Neural cell (in vitro differentiated cells): ENCODE data around the gene MAGI1. TPM values are rescaled to one million over a fixed set of nuclear protein-coding genes. Genes with fewer than 3 reads are reported as not detected.

ENCODE experiments used
- H2AFZ ChIP-seq: fragments of 200-600, 300-800 bp; sonication (generic), shearing (Covaris generic); 2 replicates; pipeline ENCODE4 v1.6.0; 2014; ENCODE audit warnings: low read depth, mild to moderate bottlenecking, antibody characterized with exemption, low read length, moderate library complexity
- H3F3A ChIP-seq: fragments of 200-600 bp; shearing (Covaris generic); 2 replicates; pipeline ENCODE4 v1.6.1; 2016; ENCODE audit warnings: mild to moderate bottlenecking, moderate library complexity, mixed read lengths, antibody characterized with exemption, low read length; ENCODE audit not compliant: insufficient read depth, poor library complexity, severe bottlenecking
- H3K27ac ChIP-seq: fragments of 200-600, 300-800 bp; sonication (generic), shearing (Covaris generic); 2 replicates; pipeline ENCODE4 v1.5.1; 2014; ENCODE audit warnings: mild to moderate bottlenecking, low read length, moderate library complexity
- H3K27me3 ChIP-seq: fragments of 300-800, 200-600 bp; sonication (generic), shearing (Covaris generic); 2 replicates; pipeline ENCODE4 v1.6.0; 2014; ENCODE audit warnings: mild to moderate bottlenecking, low read depth, low read length, moderate library complexity; ENCODE audit not compliant: insufficient read depth
- H3K36me3 ChIP-seq: fragments of 300-800, 200-600 bp; sonication (generic), shearing (Covaris generic); 2 replicates; pipeline ENCODE4 v1.5.1; 2014; ENCODE audit warnings: mild to moderate bottlenecking, antibody characterized with exemption, low read length, moderate library complexity; ENCODE audit not compliant: insufficient read depth
- H3K4me2 ChIP-seq: fragments of 300-800, 200-600 bp; sonication (generic), shearing (Covaris generic); 2 replicates; pipeline ENCODE4 v1.6.0; 2014; ENCODE audit warnings: mild to moderate bottlenecking, low read length
- H3K4me3 ChIP-seq: fragments of 300-800, 200-600 bp; sonication (generic), shearing (Covaris generic); 2 replicates; pipeline ENCODE4 v1.5.1; 2014; ENCODE audit warnings: mild to moderate bottlenecking, low read length, moderate library complexity
- H3K79me2 ChIP-seq: fragments of 200-600 bp; shearing (Covaris generic); replicated peaks from 2 replicates; pipeline ENCODE4 v1.6.0; 2014; ENCODE audit warnings: mild to moderate bottlenecking, low read length, moderate library complexity; ENCODE audit not compliant: insufficient read depth
- H3K9ac ChIP-seq: fragments of 300-800, 200-600 bp; sonication (generic), shearing (Covaris generic); 2 replicates; pipeline ENCODE4 v1.6.1; 2016; ENCODE audit warnings: mild to moderate bottlenecking, low read length, mixed read lengths
- H3K9me2 ChIP-seq: fragments of 200-600 bp; shearing (Covaris generic); 2 replicates; pipeline ENCODE4 v1.6.1; 2016; ENCODE audit warnings: mild to moderate bottlenecking, low read length, mixed read lengths; ENCODE audit not compliant: insufficient read depth
- H3K9me3 ChIP-seq: fragments of 200-600, 300-800 bp; sonication (generic), shearing (Covaris generic); 2 replicates; pipeline ENCODE4 v1.6.1; 2016; ENCODE audit warnings: mild to moderate bottlenecking, mixed run types, low read length, moderate library complexity, mixed read lengths
- H4K20me1 ChIP-seq: fragments of 200-600 bp; shearing (Covaris generic); 2 replicates; pipeline ENCODE4 v1.6.1; 2016; ENCODE audit warnings: mild to moderate bottlenecking, mixed run types; ENCODE audit not compliant: insufficient read depth
- CTCF ChIP-seq: fragments of 450-650 bp; IDR thresholded peaks from 2 replicates; pipeline ENCODE4 v1.5.1; 2014; ENCODE audit warnings: antibody characterized with exemption, mild to moderate bottlenecking, moderate library complexity; ENCODE audit not compliant: poor library complexity, severe bottlenecking
- EP300 ChIP-seq: fragments of 450-650 bp; conservative IDR thresholded peaks from 2 replicates; pipeline ENCODE4 v1.6.1; 2014; ENCODE audit warnings: antibody characterized with exemption, mild to moderate bottlenecking, moderate library complexity; ENCODE audit not compliant: poor library complexity, severe bottlenecking
- EZH2 ChIP-seq: fragments of 200-600, 300-800 bp; shearing (Covaris generic), sonication (generic); IDR thresholded peaks from 2 replicates; pipeline ENCODE4 v1.6.1; 2014; ENCODE audit warnings: antibody characterized with exemption, low read length, borderline replicate concordance, mild to moderate bottlenecking; ENCODE audit not compliant: insufficient read depth, poor library complexity, severe bottlenecking
- MXI1 ChIP-seq: fragments of 450-650 bp; conservative IDR thresholded peaks from 2 replicates; pipeline ENCODE4 v1.6.1; 2014; ENCODE audit warnings: antibody characterized with exemption, mild to moderate bottlenecking; ENCODE audit not compliant: poor library complexity, severe bottlenecking
- POLR2AphosphoS5 ChIP-seq: IDR thresholded peaks from 2 replicates; pipeline ENCODE4 v1.6.1; 2012
- RAD21 ChIP-seq: fragments of 450-650 bp; conservative IDR thresholded peaks from 2 replicates; pipeline ENCODE4 v1.6.1; 2014; ENCODE audit warnings: antibody characterized with exemption, mild to moderate bottlenecking, moderate library complexity
- REST ChIP-seq: IDR thresholded peaks from 2 replicates; pipeline ENCODE4 v1.6.1; 2012; ENCODE audit warnings: borderline replicate concordance
- SMC3 ChIP-seq: fragments of 450-650 bp; conservative IDR thresholded peaks from 2 replicates; pipeline ENCODE4 v1.6.1; 2014; ENCODE audit warnings: antibody characterized with exemption, mild to moderate bottlenecking, moderate library complexity; ENCODE audit not compliant: poor library complexity
- TAF1 ChIP-seq: IDR thresholded peaks from 2 replicates; pipeline ENCODE4 v1.6.1; 2012; ENCODE audit warnings: low read depth
- polyA plus RNA-seq: library from polyadenylated mRNA; depleted of rRNA; stranded (reverse); fragments of >200 nt; gene quantifications from 2 replicates; pipeline ENCODE4 v1.2.3, GENCODE V29; 2014

Gene MAGI1
- polyA plus RNA-seq, 1 donor from 2014 or later, result 44.7 TPM

- Histone ChIP-seq H3K79me2 (peaks cover 38% of the 10 kb centered on the region), H3K9ac (no peak overlapping the region), H2AFZ (no peak overlapping the region), H3K9me3 (no peaks in the 10 kb centered on the region), H4K20me1 (no peaks in the 10 kb centered on the region), H3F3A (no peaks in the 10 kb centered on the region), H3K27me3 (no peaks in the 10 kb centered on the region), H3K9me2 (no peaks in the 10 kb centered on the region), H3K27ac (no peak overlapping the region), H3K4me2 (no peak overlapping the region), H3K4me3 (no peak overlapping the region), H3K36me3 (no peaks in the 10 kb centered on the region)
- TF ChIP-seq EP300 (no peak), RAD21 (no peak), SMC3 (no peak), MXI1 (no peak), CTCF (no peak), EZH2 (no peak), TAF1 (no peak), REST (no peak), POLR2AphosphoS5 (no peak)
Measured at GRCh38 chr3:65561617-65562016, 477.1 kb downstream of the MAGI1 start.

GRCh38 chr3:65560901-65561300, 477.8 kb downstream of the MAGI1 start:
- no peak overlapping the region for H2AFZ ChIP-seq
- H3K79me2 ChIP-seq, result peaks cover 38% of the 10 kb centered on the region
- H3K9ac ChIP-seq, result no peak overlapping the region
- H3K4me3 ChIP-seq, result no peak overlapping the region
- TF ChIP-seq RAD21 (no peak), REST (no peak), MXI1 (no peak), EZH2 (no peak), POLR2AphosphoS5 (no peak), TAF1 (no peak), SMC3 (no peak), EP300 (no peak), CTCF (no peak)
- H3K27me3 ChIP-seq, result no peaks in the 10 kb centered on the region
- H4K20me1 ChIP-seq, result no peaks in the 10 kb centered on the region
- H3K4me2 ChIP-seq, result no peak overlapping the region
- no peaks in the 10 kb centered on the region for H3K9me3 ChIP-seq
- H3K27ac ChIP-seq, result no peak overlapping the region
- H3K36me3 ChIP-seq, result no peaks in the 10 kb centered on the region
- no peaks in the 10 kb centered on the region for H3F3A ChIP-seq
- no peaks in the 10 kb centered on the region for H3K9me2 ChIP-seq
